ENCODE results near the gene ADCY7. TPM values are rescaled to one million over a fixed set of nuclear protein-coding genes. Genes with fewer than 3 reads are reported as not detected.

Gene ADCY7
- total and polyA plus RNA-seq, 9 of the 15 experiments (the other 6 are each of a cell fraction or from before 2014, with no cell fraction given) = 2.3 to 108 (median 28.6) TPM

DNA sequence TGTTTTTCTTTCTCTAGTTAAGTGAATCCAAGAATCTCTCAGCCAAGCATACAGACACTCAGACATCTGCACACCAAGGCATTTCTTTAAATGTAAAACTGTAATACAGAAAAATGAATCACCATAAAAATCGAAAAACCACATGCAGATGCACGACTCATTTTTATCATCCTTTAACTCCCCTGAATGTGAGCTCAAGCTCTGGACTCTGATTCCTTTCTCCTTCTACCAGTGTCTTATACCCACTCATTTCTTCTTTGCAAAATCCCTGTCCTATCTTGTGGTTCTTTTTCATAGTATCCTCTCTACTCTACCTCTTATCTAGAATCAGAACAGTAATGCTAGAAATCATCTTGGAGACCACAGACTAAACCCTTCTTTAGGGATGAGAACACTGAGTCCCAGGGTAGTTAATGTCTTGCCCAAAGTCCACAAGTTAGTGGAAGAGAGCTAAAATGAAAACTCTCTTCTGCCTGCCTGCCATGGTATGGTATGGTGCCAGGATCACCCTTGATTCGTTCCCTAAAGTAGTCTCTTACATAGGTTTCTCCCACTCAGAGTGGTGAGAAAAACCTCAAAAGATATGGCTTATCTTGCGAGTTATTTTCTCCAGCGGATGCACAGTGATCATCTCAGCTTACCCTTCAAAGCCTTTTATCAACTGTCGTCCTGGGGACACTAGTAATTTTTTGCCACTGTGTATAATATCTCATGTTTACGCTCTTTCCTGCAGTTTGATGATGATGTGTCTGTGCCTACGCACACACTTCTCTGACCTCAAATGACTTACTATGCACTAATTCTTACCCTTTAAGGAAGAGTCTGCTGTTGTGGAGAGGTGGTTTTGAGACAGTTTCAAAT, 72.2 kb downstream of the ADCY7 start (continued):
- TF ChIP-seq, protein P1, sequence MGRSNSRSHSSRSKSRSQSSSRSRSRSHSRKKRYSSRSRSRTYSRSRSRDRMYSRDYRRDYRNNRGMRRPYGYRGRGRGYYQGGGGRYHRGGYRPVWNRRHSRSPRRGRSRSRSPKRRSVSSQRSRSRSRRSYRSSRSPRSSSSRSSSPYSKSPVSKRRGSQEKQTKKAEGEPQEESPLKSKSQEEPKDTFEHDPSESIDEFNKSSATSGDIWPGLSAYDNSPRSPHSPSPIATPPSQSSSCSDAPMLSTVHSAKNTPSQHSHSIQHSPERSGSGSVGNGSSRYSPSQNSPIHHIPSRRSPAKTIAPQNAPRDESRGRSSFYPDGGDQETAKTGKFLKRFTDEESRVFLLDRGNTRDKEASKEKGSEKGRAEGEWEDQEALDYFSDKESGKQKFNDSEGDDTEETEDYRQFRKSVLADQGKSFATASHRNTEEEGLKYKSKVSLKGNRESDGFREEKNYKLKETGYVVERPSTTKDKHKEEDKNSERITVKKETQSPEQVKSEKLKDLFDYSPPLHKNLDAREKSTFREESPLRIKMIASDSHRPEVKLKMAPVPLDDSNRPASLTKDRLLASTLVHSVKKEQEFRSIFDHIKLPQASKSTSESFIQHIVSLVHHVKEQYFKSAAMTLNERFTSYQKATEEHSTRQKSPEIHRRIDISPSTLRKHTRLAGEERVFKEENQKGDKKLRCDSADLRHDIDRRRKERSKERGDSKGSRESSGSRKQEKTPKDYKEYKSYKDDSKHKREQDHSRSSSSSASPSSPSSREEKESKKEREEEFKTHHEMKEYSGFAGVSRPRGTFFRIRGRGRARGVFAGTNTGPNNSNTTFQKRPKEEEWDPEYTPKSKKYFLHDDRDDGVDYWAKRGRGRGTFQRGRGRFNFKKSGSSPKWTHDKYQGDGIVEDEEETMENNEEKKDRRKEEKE (IDR thresholded peaks at IDR 0.05; ENCODE audit: borderline replicate concordance in 1 of 2, control insufficient read depth in 1 of 2, low read depth in 2 of 2, low read length in 1 of 2) = no peak
- TF ChIP-seq ETV6 (IDR thresholded peaks at IDR 0.05; ENCODE audit: borderline replicate concordance in 1 of 2, low read depth in 2 of 2, low read length in 1 of 2) (no peak), ETV6 (CRISPR knock-in tag; IDR thresholded peaks at IDR 0.05; ENCODE audit: borderline replicate concordance) (no peak), RFX7 (CRISPR knock-in tag; IDR thresholded peaks at IDR 0.05) (no peak), ZNF347 (CRISPR knock-in tag; IDR thresholded peaks at IDR 0.05; ENCODE audit: low read depth) (no peak), NFRKB (IDR thresholded peaks at IDR 0.05; ENCODE audit: low read depth) (no peak), ZNF41 (CRISPR knock-in tag; conservative IDR thresholded peaks at IDR 0.05) (no peak), HSF4 (CRISPR knock-in tag; IDR thresholded peaks at IDR 0.05; ENCODE audit: borderline replicate concordance) (no peak), GABPB2 (CRISPR knock-in tag; conservative IDR thresholded peaks at IDR 0.05) (no peak), CBFA2T3 (IDR thresholded peaks at IDR 0.05) (peak; percentile 52), RBM17 (IDR thresholded peaks at IDR 0.05; ENCODE audit: borderline replicate concordance, low read depth, low read length) (no peak), CSDE1 (IDR thresholded peaks at IDR 0.05) (no peak), EGR1 (conservative IDR thresholded peaks at IDR 0.05) (peak; percentile 19; the same call in 1 of the 2 replicates), ZNF23 (CRISPR knock-in tag; IDR thresholded peaks at IDR 0.05) (no peak), FOS (IDR thresholded peaks at IDR 0.05; ENCODE audit: extremely low read depth, insufficient read length) (no peak), CC2D1A (IDR thresholded peaks at IDR 0.05) (no peak)
- TF ChIP-seq, protein P2, sequence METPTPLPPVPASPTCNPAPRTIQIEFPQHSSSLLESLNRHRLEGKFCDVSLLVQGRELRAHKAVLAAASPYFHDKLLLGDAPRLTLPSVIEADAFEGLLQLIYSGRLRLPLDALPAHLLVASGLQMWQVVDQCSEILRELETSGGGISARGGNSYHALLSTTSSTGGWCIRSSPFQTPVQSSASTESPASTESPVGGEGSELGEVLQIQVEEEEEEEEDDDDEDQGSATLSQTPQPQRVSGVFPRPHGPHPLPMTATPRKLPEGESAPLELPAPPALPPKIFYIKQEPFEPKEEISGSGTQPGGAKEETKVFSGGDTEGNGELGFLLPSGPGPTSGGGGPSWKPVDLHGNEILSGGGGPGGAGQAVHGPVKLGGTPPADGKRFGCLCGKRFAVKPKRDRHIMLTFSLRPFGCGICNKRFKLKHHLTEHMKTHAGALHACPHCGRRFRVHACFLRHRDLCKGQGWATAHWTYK (CRISPR knock-in tag; IDR thresholded peaks at IDR 0.05) = no peak
- TF ChIP-seq, protein P3, sequence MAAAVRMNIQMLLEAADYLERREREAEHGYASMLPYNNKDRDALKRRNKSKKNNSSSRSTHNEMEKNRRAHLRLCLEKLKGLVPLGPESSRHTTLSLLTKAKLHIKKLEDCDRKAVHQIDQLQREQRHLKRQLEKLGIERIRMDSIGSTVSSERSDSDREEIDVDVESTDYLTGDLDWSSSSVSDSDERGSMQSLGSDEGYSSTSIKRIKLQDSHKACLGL (CRISPR knock-in tag; IDR thresholded peaks at IDR 0.05; ENCODE audit: borderline replicate concordance, poor library complexity, severe bottlenecking) = no peak
- TF ChIP-seq, protein P4, sequence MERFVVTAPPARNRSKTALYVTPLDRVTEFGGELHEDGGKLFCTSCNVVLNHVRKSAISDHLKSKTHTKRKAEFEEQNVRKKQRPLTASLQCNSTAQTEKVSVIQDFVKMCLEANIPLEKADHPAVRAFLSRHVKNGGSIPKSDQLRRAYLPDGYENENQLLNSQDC (CRISPR knock-in tag; IDR thresholded peaks at IDR 0.05) = no peak
- TF ChIP-seq, protein P5, sequence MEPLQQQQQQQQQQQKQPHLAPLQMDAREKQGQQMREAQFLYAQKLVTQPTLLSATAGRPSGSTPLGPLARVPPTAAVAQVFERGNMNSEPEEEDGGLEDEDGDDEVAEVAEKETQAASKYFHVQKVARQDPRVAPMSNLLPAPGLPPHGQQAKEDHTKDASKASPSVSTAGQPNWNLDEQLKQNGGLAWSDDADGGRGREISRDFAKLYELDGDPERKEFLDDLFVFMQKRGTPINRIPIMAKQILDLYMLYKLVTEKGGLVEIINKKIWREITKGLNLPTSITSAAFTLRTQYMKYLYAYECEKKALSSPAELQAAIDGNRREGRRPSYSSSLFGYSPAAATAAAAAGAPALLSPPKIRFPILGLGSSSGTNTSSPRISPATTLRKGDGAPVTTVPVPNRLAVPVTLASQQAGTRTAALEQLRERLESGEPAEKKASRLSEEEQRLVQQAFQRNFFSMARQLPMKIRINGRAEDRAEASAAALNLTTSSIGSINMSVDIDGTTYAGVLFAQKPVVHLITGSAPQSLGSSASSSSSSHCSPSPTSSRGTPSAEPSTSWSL (CRISPR knock-in tag; IDR thresholded peaks at IDR 0.05; ENCODE audit: borderline replicate concordance) = no peak
